GM12878 (cell line): Measurements from ENCODE around the gene MED13L. TPM values are rescaled to one million over a fixed set of nuclear protein-coding genes. Genes with fewer than 3 reads are reported as not detected.

Source experiments
- ATAC-seq: fragments of 200-7000 bp; cut with Tn5 transposase; 3 replicates; pipeline ENCODE4 v1.9.1; 2020; ENCODE audit warnings: mild to moderate bottlenecking, moderate library complexity
- BruUV-seq: library from RNA; stranded (reverse); fragments of 400-500 nt; replicated peaks from 2 replicates; lab custom pipeline; 2021; lab: Mats Ljungman, UMichigan
- CTCF ChIA-PET: fragments of 300-600 bp; sonication (Branson Sonifier 250); formaldehyde crosslinking; extraction: SDS; loops from one replicate; lab custom pipeline; 2021; ENCODE audit warnings: inconsistent platforms; lab: Yijun Ruan, JAX
- POLR2A ChIA-PET: fragments of 350-600 bp; formaldehyde crosslinking; extraction: SDS; loops from one replicate; lab custom pipeline; 2021; ENCODE audit warnings: inconsistent platforms; lab: Charles Lee
- RAD21 ChIA-PET: fragments of 300-600 bp; sonication (Branson Sonifier 250); formaldehyde crosslinking; loops from one replicate; lab custom pipeline; 2023; ENCODE audit warnings: antibody characterized with exemption; ENCODE audit not compliant: unreplicated experiment; lab: Charles Lee
- SMC1A ChIA-PET: fragments of 300-600 bp; sonication (Branson Sonifier 250); formaldehyde crosslinking; loops from one replicate; lab custom pipeline; 2023; ENCODE audit not compliant: unreplicated experiment, uncharacterized antibody; lab: Charles Lee
- DNase-seq: peaks from one replicate; pipeline ENCODE4 v3.0.0-alpha.2; 2011; ENCODE audit warnings: low read depth, low spot score
- FAIRE-seq: peaks from 3 replicates; lab custom pipeline; 2011; peaks lifted over from hg19 to GRCh38; lab: Jason Lieb, UNC
- H2AFZ ChIP-seq: 2 replicates; pipeline ENCODE4 v1.6.0; 2011; ENCODE audit warnings: low read depth, low read length, control low read depth; ENCODE audit not compliant: control insufficient read depth
- H3K27ac ChIP-seq: 2 replicates; pipeline ENCODE4 v1.5.1; 2011; ENCODE audit warnings: control low read depth; ENCODE audit not compliant: control insufficient read depth, insufficient read depth
- H3K27me3 ChIP-seq, 2 experiments: replicated peaks in 1 of 2; 2 replicates each; pipeline versions ENCODE4 v1.6.0 to v1.6.1; 2011; ENCODE audit warnings: low read length in 1 of 2; ENCODE audit not compliant: control insufficient read depth in 2 of 2, insufficient read depth in 2 of 2
- H3K36me3 ChIP-seq, 2 experiments: 2 replicates each; pipeline ENCODE4 v1.5.1; 2011; ENCODE audit warnings: low read length in 1 of 2; ENCODE audit not compliant: control insufficient read depth in 2 of 2, insufficient read depth in 2 of 2
- H3K4me1 ChIP-seq: 2 replicates; pipeline ENCODE4 v1.6.1; 2011; ENCODE audit warnings: mild to moderate bottlenecking, low read length, moderate library complexity, mixed read lengths; ENCODE audit not compliant: control insufficient read depth, insufficient read depth
- H3K4me2 ChIP-seq: 2 replicates; pipeline ENCODE4 v1.6.0; 2011; ENCODE audit warnings: control low read depth; ENCODE audit not compliant: control insufficient read depth, insufficient read depth
- H3K4me3 ChIP-seq: fragments of 200-600 bp; sonication (generic); 2 replicates; pipeline ENCODE4 v1.5.1; 2016
- H3K79me2 ChIP-seq: 2 replicates; pipeline ENCODE4 v1.6.0; 2011; ENCODE audit warnings: low read length; ENCODE audit not compliant: control insufficient read depth, insufficient read depth
- H3K9ac ChIP-seq: 2 replicates; pipeline ENCODE4 v1.8.0; 2011; ENCODE audit warnings: low read length, control low read depth, mixed read lengths; ENCODE audit not compliant: control insufficient read depth, insufficient read depth
- H3K9me3 ChIP-seq: replicated peaks from 3 replicates; pipeline ENCODE4 v1.5.1; 2011; ENCODE audit warnings: mild to moderate bottlenecking, low read length; ENCODE audit not compliant: control insufficient read depth, insufficient read depth
- H4K20me1 ChIP-seq: 2 replicates; pipeline ENCODE4 v1.6.0; 2011; ENCODE audit not compliant: control insufficient read depth, insufficient read depth
- BMI1 ChIP-seq: fragments of 450-650 bp; IDR thresholded peaks from 2 replicates; pipeline ENCODE4 v1.6.1; 2016; ENCODE audit warnings: mild to moderate bottlenecking, moderate library complexity, borderline replicate concordance
- CHD4 ChIP-seq: fragments of 200-600 bp; sonication (generic); IDR thresholded peaks from 2 replicates; pipeline ENCODE4 v1.6.1; 2016; ENCODE audit warnings: mild to moderate bottlenecking
- E2F4 ChIP-seq: IDR thresholded peaks from 2 replicates; pipeline ENCODE4 v1.6.1; 2012; ENCODE audit warnings: low read depth, low read length, improper control_type of control experiment
- EP300 ChIP-seq, 2 experiments: fragments of 150-350 bp in 1 of 2; IDR thresholded peaks; 2 replicates each; pipeline ENCODE4 v1.6.1; 2011 to 2012; ENCODE audit warnings: low read depth in 2 of 2, low read length in 2 of 2, borderline replicate concordance in 1 of 2, improper control_type of control experiment in 1 of 2, inconsistent platforms in 1 of 2; ENCODE audit not compliant: control insufficient read depth in 1 of 2
- EZH2 ChIP-seq: IDR thresholded peaks from 2 replicates; pipeline ENCODE4 v1.6.1; 2012; ENCODE audit warnings: low read depth, mild to moderate bottlenecking, control low read depth, inconsistent platforms, low read length, borderline replicate concordance; ENCODE audit not compliant: control insufficient read depth
- IRF5 ChIP-seq: fragments of 450-650 bp; IDR thresholded peaks from 2 replicates; pipeline ENCODE4 v1.6.1; 2017; ENCODE audit warnings: borderline replicate concordance
- PML ChIP-seq: IDR thresholded peaks from 2 replicates; pipeline ENCODE4 v1.6.1; 2012; ENCODE audit warnings: low read length, inconsistent platforms
- RAD21 ChIP-seq: IDR thresholded peaks from 2 replicates; pipeline ENCODE4 v1.6.1; 2011; ENCODE audit warnings: mild to moderate bottlenecking, low read depth, low read length, moderate library complexity; ENCODE audit not compliant: insufficient read depth
- REST ChIP-seq: IDR thresholded peaks from 2 replicates; pipeline ENCODE4 v1.6.1; 2012; ENCODE audit warnings: mild to moderate bottlenecking, low read depth, low read length
- SMC3 ChIP-seq: IDR thresholded peaks from 2 replicates; pipeline ENCODE4 v1.6.1; 2011; ENCODE audit warnings: low read length, improper control_type of control experiment, borderline replicate concordance
- SRF ChIP-seq, 2 experiments: IDR thresholded peaks; 2 replicates each; pipeline ENCODE4 v1.6.1; 2011; ENCODE audit warnings: low read depth in 2 of 2, low read length in 2 of 2, mild to moderate bottlenecking in 1 of 2, moderate library complexity in 1 of 2
- SUPT20H ChIP-seq: IDR thresholded peaks from 2 replicates; pipeline ENCODE4 v1.6.1; 2011; ENCODE audit warnings: low read depth, mild to moderate bottlenecking, low read length, moderate library complexity, borderline replicate concordance; ENCODE audit not compliant: control insufficient read depth
- WGBS: methylation state at CpG from one replicate; pipeline ENCODE4 v1.1.6; 2016; ENCODE audit warnings: low lambda C conversion rate; ENCODE audit not compliant: insufficient replicate concordance, insufficient coverage; ENCODE audit errors: missing lambda C conversion rate; 5-methylcytosine and 5-hydroxymethylcytosine counted together
- in situ Hi-C: fragments of 300-500 bp; cut with MboI; formaldehyde crosslinking; loops from 9 replicates; pipeline ENCODE4 v1.14.3; 2018; ENCODE audit warnings: mixed read lengths
- intact Hi-C: fragments of 100-400 bp; cut with micrococcal nuclease; formaldehyde crosslinking; loops from one replicate; pipeline ENCODE4 v1.14.2; 2022; ENCODE audit not compliant: unreplicated experiment
- polyA plus RNA-seq, 11 experiments: library from polyadenylated mRNA; depleted of rRNA in 4 of 11; unstranded in 6 of 11; stranded (reverse) in 5 of 11; fragments of >200 nt; fragmentation: Nextera tagmentation in 4 of 11; fragmentation: Illumina TruSeq in 1 of 11; extraction: Ambion mirVana in 4 of 11; extraction: Trizol in 1 of 11; gene quantifications; 1 replicate in 1 of 11; 2 replicates in 10 of 11; pipeline versions ENCODE4 v1.2.1 to v1.2.3, GENCODE V29; 2011 to 2016; ENCODE audit warnings: inconsistent platforms in 2 of 11, missing spikeins in 2 of 11, low read depth in 1 of 11
- total RNA-seq, 4 experiments: library from RNA; depleted of rRNA in 3 of 4; stranded (reverse); fragments of >200 nt in 3 of 4; fragmentation: Illumina TruSeq in 1 of 4; extraction: Trizol in 1 of 4; gene quantifications; 2 replicates each; pipeline versions ENCODE4 v1.2.1 to v1.2.3, GENCODE V29; 2013 to 2021

Gene MED13L
- total and polyA plus RNA-seq, 10 of the 15 experiments (the other 5 are each of a cell fraction or from before 2014, with no cell fraction given) = 3.7 to 30.1 (median 9.1) TPM

- no peaks in the 10 kb centered on the region for H3K27me3 ChIP-seq
- CTCF ChIA-PET = interaction anchor here (1.3 to 2.4 kb wide), 2 partner anchors 9 to 114 kb away, joined by 3 to 6 read pairs; no protein-coding TSS in a partner anchor
- no peak overlapping the region for H2AFZ ChIP-seq
- ATAC-seq = no peak
- H3K79me2 ChIP-seq = no peaks in the 10 kb centered on the region
- H3K4me2 ChIP-seq = no peak overlapping the region
- H4K20me1 ChIP-seq = no peaks in the 10 kb centered on the region
- RAD21 ChIA-PET = no interaction called here
- H3K9ac ChIP-seq = no peak overlapping the region
- FAIRE-seq = no peak
- intact Hi-C loops = no loop called here
- 64% methylated on average over 2 of the region's 2 CpGs for WGBS
- POLR2A ChIA-PET = no interaction called here
- H3K27ac ChIP-seq = no peak overlapping the region
- H3K36me3 ChIP-seq = no peaks in the 10 kb centered on the region
- H3K4me3 ChIP-seq = no peak overlapping the region
- SMC1A ChIA-PET = interaction anchor here (0.6 to 1.5 kb wide), 3 partner anchors 12 to 20 kb away, joined by 3 to 5 read pairs (median 3); no protein-coding TSS in a partner anchor
- TF ChIP-seq SMC3 = no peak
- TF ChIP-seq RAD21 = no peak
- TF ChIP-seq PML = no peak
- no peak for TF ChIP-seq EP300 (IDR thresholded peaks at IDR 0.05; ENCODE audit: borderline replicate concordance in 1 of 2, control insufficient read depth in 1 of 2, low read depth in 2 of 2, low read length in 2 of 2)
- no peak for TF ChIP-seq EZH2
- TF ChIP-seq SRF (IDR thresholded peaks at IDR 0.05; ENCODE audit: low read depth in 2 of 2, low read length in 2 of 2) = no peak
- no peak for TF ChIP-seq CHD4
- no peak for TF ChIP-seq SUPT20H
- TF ChIP-seq IRF5 = no peak
- TF ChIP-seq BMI1 = no peak
- no peak for TF ChIP-seq E2F4
- no peak for TF ChIP-seq REST
- in situ Hi-C loops = no loop called here
- BruUV-seq = no TSS peak
- no peaks in the 10 kb centered on the region for H3K4me1 ChIP-seq
- no peaks in the 10 kb centered on the region for H3K9me3 ChIP-seq
- no peak for DNase-seq
These were observed 156.0 kb downstream of the MED13L start for GRCh38 chr12:116121453-116121871.
